ENCODE data around the gene RPGRIP1L. TPM values are rescaled to one million over a fixed set of nuclear protein-coding genes. Genes with fewer than 3 reads are reported as not detected.

RPGRIP1L gene
- total RNA-seq, 1 experiment from 2014 or later, result 10.3 TPM

GRCh38 chr16:53642094-53642493 is 61.6 kb downstream of the RPGRIP1L start:
- H3K27ac ChIP-seq (ENCODE audit: low read depth, low read length), result no peak overlapping the region
- BruUV-seq (replicated peaks), result no TSS peak
- H3K4me2 ChIP-seq (ENCODE audit: low read length), result no peak overlapping the region
- peaks cover 4% of the 10 kb centered on the region; the same call in 1 of the 2 replicates for H3K9me2 ChIP-seq (ENCODE audit: insufficient read depth)
- H3K27me3 ChIP-seq (ENCODE audit: insufficient read depth, low read length), result no peaks in the 10 kb centered on the region
- no peak overlapping the region for H3K9ac ChIP-seq (ENCODE audit: low read length)
- H2AFZ ChIP-seq (ENCODE audit: low read depth, low read length, poor library complexity, severe bottlenecking), result no peak overlapping the region
- H3K9me3 ChIP-seq (ENCODE audit: control insufficient read depth in 1 of 2, insufficient read depth in 1 of 2, low read depth in 1 of 2, low read length in 2 of 2), result no peaks in the 10 kb centered on the region
- no peaks in the 10 kb centered on the region for H4K20me1 ChIP-seq (ENCODE audit: insufficient read depth)
- ATAC-seq, result no peak
- ChIA-PET RAD21 (ENCODE audit: low non-redundant PET in 1 of 2, low total read pairs in 2 of 2, uncharacterized antibody in 2 of 2, unreplicated experiment in 2 of 2) (no interaction called here), POLR2A (no interaction called here), CTCF (no interaction called here)
- H3K4me3 ChIP-seq (replicated peaks in 1 of 2; ENCODE audit: low read depth in 1 of 2, low read length in 2 of 2), result no peak overlapping the region
- no peaks in the 10 kb centered on the region for H3K4me1 ChIP-seq (ENCODE audit: control insufficient read depth in 1 of 2, insufficient read depth in 2 of 2, low read length in 2 of 2)
- intact Hi-C loops (cut with micrococcal nuclease), result no loop called here
- H3K36me3 ChIP-seq (ENCODE audit: control insufficient read depth in 1 of 2, insufficient read depth in 2 of 2, low read length in 2 of 2), result 0 out of 4 replicates have a peak, but pooled peaks cover 0 to 2% of the 10 kb centered on the region in 2 experiments
- no peak for DNase-seq (ENCODE audit: low read depth, low spot score)
- H3K79me2 ChIP-seq (ENCODE audit: insufficient read depth, low read length), result no peaks in the 10 kb centered on the region
- TF ChIP-seq SIN3A (IDR thresholded peaks at IDR 0.05; ENCODE audit: low read depth) (no peak), MAX (IDR thresholded peaks at IDR 0.05) (no peak), ZNF274 (IDR thresholded peaks at IDR 0.05; ENCODE audit: low read depth, low read length) (no peak), YY1 (IDR thresholded peaks at IDR 0.05; ENCODE audit: extremely low read depth, insufficient replicate concordance, low read depth, low read length) (no peak), REST (IDR thresholded peaks at IDR 0.05; ENCODE audit: low read depth) (no peak), SP1 (IDR thresholded peaks at IDR 0.05; ENCODE audit: low read depth) (no peak), ELF1 (IDR thresholded peaks at IDR 0.05; ENCODE audit: borderline replicate concordance, low read depth) (no peak), EGR1 (IDR thresholded peaks at IDR 0.05; ENCODE audit: low read depth) (no peak)

All from HCT116 (cell line).